Spinal cord (tissue), 10 donors: Measurements from ENCODE around the gene ZDHHC12. TPM values are rescaled to one million over a fixed set of nuclear protein-coding genes. Genes with fewer than 3 reads are reported as not detected.

Experiments used
- DNase-seq, 6 donors: peaks; one replicate each; pipeline versions ENCODE4 v3.0.0 to v3.0.0-alpha.2; 2013 to 2015; ENCODE audit warnings: low spot score in 6 of 6, low read depth in 4 of 6
- H3K27ac ChIP-seq: one replicate; pipeline ENCODE4 v1.5.1; 2013; ENCODE audit warnings: low read depth, low read length, control low read depth
- H3K27me3 ChIP-seq: one replicate; pipeline ENCODE4 v1.6.1; 2013; ENCODE audit warnings: low read length; ENCODE audit not compliant: control insufficient read depth, insufficient read depth
- H3K36me3 ChIP-seq: one replicate; pipeline ENCODE4 v1.6.1; 2013; ENCODE audit warnings: low read length; ENCODE audit not compliant: control insufficient read depth, insufficient read depth
- H3K4me1 ChIP-seq: one replicate; pipeline ENCODE4 v1.6.1; 2013; ENCODE audit warnings: low read length; ENCODE audit not compliant: control insufficient read depth, insufficient read depth
- H3K4me3 ChIP-seq: one replicate; pipeline ENCODE4 v1.5.1; 2013; ENCODE audit warnings: low read depth, low read length, control low read depth
- H3K9me3 ChIP-seq: one replicate; pipeline ENCODE4 v1.6.1; 2013; ENCODE audit warnings: low read length; ENCODE audit not compliant: control insufficient read depth, insufficient read depth
- WGBS: methylation state at CpG from one replicate; pipeline ENCODE4 v1.1.5; 2013; ENCODE audit warnings: missing lambda C conversion rate; ENCODE audit not compliant: insufficient coverage; 5-methylcytosine and 5-hydroxymethylcytosine counted together
- long read RNA-seq, 4 donors: transcript quantifications; one replicate each; lab custom pipeline, GENCODE V29; 2026
- polyA plus RNA-seq, 2 donors: library from polyadenylated mRNA; unstranded; fragments of 120-200 nt; gene quantifications; one replicate each; pipeline ENCODE4 v1.2.1, GENCODE V29; 2013; ENCODE audit not compliant: insufficient read length in 2 of 2
- total RNA-seq, 2 donors: library from RNA; depleted of rRNA in 1 of 2; stranded (reverse); fragments of 120-200 nt in 1 of 2; fragments of >200 nt in 1 of 2; gene quantifications; one replicate each; pipeline versions ENCODE4 v1.2.3 to v1.2.4, GENCODE V29; 2013 to 2014
- donor health status: healthy.

The ZDHHC12 gene
- total RNA-seq (10 to 100 TPM in 1 of 2 donors, 1 to 10 TPM in 1; 3.5 to 12.6 TPM), polyA plus RNA-seq (10 to 100 TPM; 11.2 to 15.0 TPM)
- long read RNA-seq, donor 1, transcript ZDHHC12-201 (5 exons, 1,129 nt) = major isoform, 10 of 10 reads
- long read RNA-seq, donor 1, partial matches to known transcripts = 0 of 10 reads
- long read RNA-seq, donor 1, other reads (novel, unspliced or antisense) = 0 of 10 reads
- long read RNA-seq, donor 2, partial matches to known transcripts = 0 of 3 reads
- long read RNA-seq, donor 2, other reads (novel, unspliced or antisense) = 0 of 3 reads
- long read RNA-seq, donor 3, partial matches to known transcripts = 0 of 3 reads
- long read RNA-seq, donor 3, other reads (novel, unspliced or antisense) = 0 of 3 reads
- long read RNA-seq, donor 4, transcript ZDHHC12-201 (5 exons, 1,129 nt) = major isoform, 10 of 10 reads
- long read RNA-seq, donor 4, partial matches to known transcripts = 0 of 10 reads
- long read RNA-seq, donor 4, other reads (novel, unspliced or antisense) = 0 of 10 reads

GRCh38 chr9:128723866-128724743, at the start of gene ZDHHC12:
Gene ZDHHC12, minus strand, starts transcription at chr9:128724127. Its CDS starts 34 bp downstream, at chr9:128724093.
- DNase-seq = peak; percentile 55 to 94 (median 64)
- peaks cover 22% of the 10 kb centered on the region for H3K4me1 ChIP-seq
- under 1% methylated on average over 63 of the region's 68 CpGs for WGBS
- peak within 1 kb of the TSS; percentile 64 for H3K4me3 ChIP-seq
- H3K9me3 ChIP-seq = no peaks in the 10 kb centered on the region
- peak within 1 kb of the TSS; percentile 47 for H3K27ac ChIP-seq
- H3K27me3 ChIP-seq = no peaks in the 10 kb centered on the region
- H3K36me3 ChIP-seq = peaks cover 32% of the 10 kb centered on the region

- peaks cover 9% of the 10 kb centered on the region for H3K36me3 ChIP-seq
- H3K27ac ChIP-seq = no peak overlapping the region
- DNase-seq = no peak
- H3K4me3 ChIP-seq = no peak overlapping the region
- no peaks in the 10 kb centered on the region for H3K27me3 ChIP-seq
- H3K4me1 ChIP-seq = peaks cover 28% of the 10 kb centered on the region
- peaks cover 2% of the 10 kb centered on the region for H3K9me3 ChIP-seq
- 93% methylated on average over 2 of the region's 5 CpGs for WGBS
Observed at GRCh38 chr9:128773049-128773448, 49.1 kb upstream of the ZDHHC12 start.

GRCh38 chr9:128771745-128772519, 48.0 kb upstream of the ZDHHC12 start, which contains the start of gene ZER1:
Gene ZER1, minus strand, starts transcription at chr9:128771927. Its CDS starts 16,362 bp downstream, at chr9:128755565.
- Histone ChIP-seq H3K27me3 (no peaks in the 10 kb centered on the region), H3K4me1 (peaks cover 28% of the 10 kb centered on the region), H3K27ac (peak within 1 kb of the TSS; percentile 90), H3K36me3 (peaks cover 16% of the 10 kb centered on the region), H3K9me3 (peaks cover 2% of the 10 kb centered on the region), H3K4me3 (peak within 1 kb of the TSS; percentile 92)
- under 1% methylated on average over 72 of the region's 72 CpGs for WGBS
- peak; percentile 72 to 97 (median 84) for DNase-seq

GRCh38 chr9:128771094-128771721, 47.3 kb upstream of the ZDHHC12 start:
- Histone ChIP-seq H3K4me3 (peak overlapping the region; percentile 92), H3K27ac (peak overlapping the region; percentile 90), H3K9me3 (peaks cover 2% of the 10 kb centered on the region), H3K27me3 (no peaks in the 10 kb centered on the region), H3K36me3 (peaks cover 16% of the 10 kb centered on the region), H3K4me1 (peaks cover 28% of the 10 kb centered on the region)
- WGBS = under 1% methylated on average over 21 of the region's 28 CpGs
- no peak for DNase-seq

- DNase-seq = no peak
- H3K4me3 ChIP-seq = peak overlapping the region; percentile 92
- no peaks in the 10 kb centered on the region for H3K9me3 ChIP-seq
- H3K36me3 ChIP-seq = peaks cover 16% of the 10 kb centered on the region
- peaks cover 28% of the 10 kb centered on the region for H3K4me1 ChIP-seq
- 83% methylated on average over 8 of the region's 11 CpGs for WGBS
- H3K27me3 ChIP-seq = no peaks in the 10 kb centered on the region
- H3K27ac ChIP-seq = no peak overlapping the region
Observed at GRCh38 chr9:128770286-128771030, 46.5 kb upstream of the ZDHHC12 start.

GRCh38 chr9:128768606-128769005, 44.7 kb upstream of the ZDHHC12 start:
- Histone ChIP-seq H3K27ac (no peak overlapping the region), H3K4me3 (no peak overlapping the region), H3K36me3 (peaks cover 31% of the 10 kb centered on the region), H3K9me3 (no peaks in the 10 kb centered on the region), H3K27me3 (no peaks in the 10 kb centered on the region), H3K4me1 (peaks cover 28% of the 10 kb centered on the region)
- DNase-seq = no peak
- 90% methylated on average over 4 of the region's 6 CpGs for WGBS

GRCh38 chr9:128765499-128765898, 41.6 kb upstream of the ZDHHC12 start:
- Histone ChIP-seq H3K27me3 (no peaks in the 10 kb centered on the region), H3K4me3 (no peak overlapping the region), H3K36me3 (peaks cover 35% of the 10 kb centered on the region), H3K4me1 (peaks cover 27% of the 10 kb centered on the region), H3K27ac (no peak overlapping the region), H3K9me3 (no peaks in the 10 kb centered on the region)
- no peak for DNase-seq
- WGBS = 80% methylated on average over 3 of the region's 3 CpGs

- Histone ChIP-seq H3K27me3 (no peaks in the 10 kb centered on the region), H3K36me3 (peaks cover 33% of the 10 kb centered on the region), H3K9me3 (no peaks in the 10 kb centered on the region), H3K4me1 (peaks cover 21% of the 10 kb centered on the region), H3K27ac (no peak overlapping the region), H3K4me3 (no peak overlapping the region)
- WGBS = 82% methylated on average over 6 of the region's 6 CpGs
- no peak for DNase-seq
Observed at GRCh38 chr9:128764361-128764760, 40.4 kb upstream of the ZDHHC12 start.
